T1000 (cell line): ENCODE measurements around the gene MRGPRD.

Experiments
- DNase-seq: peaks from one replicate; lab custom pipeline; 2025; ENCODE audit warnings: mixed read lengths; lab: John Stamatoyannopoulos, UW

The MRGPRD gene

GRCh38 chr11:68930991-68931855 lies 49.6 kb downstream of the MRGPRD start:
- no peak for DNase-seq
